Measurements from ENCODE around the gene SINHCAF. TPM values are rescaled to one million over a fixed set of nuclear protein-coding genes. Genes with fewer than 3 reads are reported as not detected.

The SINHCAF gene
- total RNA-seq, 2 donors from 2014 or later: 10.2 to 47.5 TPM

GRCh38 chr12:31317471-31318395 is 8.2 kb downstream of the SINHCAF start:
- no peak for TF ChIP-seq CTCF (IDR thresholded peaks at IDR 0.05)
- Histone ChIP-seq H3K4me3 (peak overlapping the region; percentile 49), H3K27ac (no peak overlapping the region), H3K4me1 (ENCODE audit: control insufficient read depth in 1 of 2, low read depth in 2 of 2) (no peaks in the 10 kb centered on the region), H3K36me3 (no peaks in the 10 kb centered on the region), H3K9me3 (no peaks in the 10 kb centered on the region), H3K27me3 (replicated peaks; ENCODE audit: insufficient read depth) (no peaks in the 10 kb centered on the region)
- ATAC-seq (ENCODE audit: insufficient number of reproducible peaks, low FRiP score, low read depth) (no peak), DNase-seq (ENCODE audit: low spot score) (no peak)

GRCh38 chr12:31316891-31317290 is 9.1 kb downstream of the SINHCAF start:
- no peak for TF ChIP-seq CTCF (IDR thresholded peaks at IDR 0.05)
- Histone ChIP-seq H3K27ac (no peak overlapping the region), H3K4me3 (peak overlapping the region; percentile 49), H3K4me1 (ENCODE audit: control insufficient read depth in 1 of 2, low read depth in 2 of 2) (no peaks in the 10 kb centered on the region), H3K36me3 (no peaks in the 10 kb centered on the region), H3K9me3 (no peaks in the 10 kb centered on the region), H3K27me3 (replicated peaks; ENCODE audit: insufficient read depth) (no peaks in the 10 kb centered on the region)
- ATAC-seq (ENCODE audit: insufficient number of reproducible peaks, low FRiP score, low read depth): no peak
- no peak for DNase-seq (ENCODE audit: low spot score)

GRCh38 chr12:31315784-31316465 is 10.0 kb downstream of the SINHCAF start:
- DNase-seq (ENCODE audit: low spot score) (no peak), ATAC-seq (ENCODE audit: insufficient number of reproducible peaks, low FRiP score, low read depth) (no peak)
- H3K27ac ChIP-seq: no peak overlapping the region
- H3K27me3 ChIP-seq (replicated peaks; ENCODE audit: insufficient read depth): no peaks in the 10 kb centered on the region
- H3K4me1 ChIP-seq (ENCODE audit: control insufficient read depth in 1 of 2, low read depth in 2 of 2): no peaks in the 10 kb centered on the region
- H3K9me3 ChIP-seq: no peaks in the 10 kb centered on the region
- TF ChIP-seq CTCF (IDR thresholded peaks at IDR 0.05): no peak
- H3K4me3 ChIP-seq: no peak overlapping the region
- H3K36me3 ChIP-seq: no peaks in the 10 kb centered on the region

GRCh38 chr12:31315044-31315715 is 10.8 kb downstream of the SINHCAF start:
- DNase-seq (ENCODE audit: low spot score) (no peak), ATAC-seq (ENCODE audit: insufficient number of reproducible peaks, low FRiP score, low read depth) (no peak)
- Histone ChIP-seq H3K4me1 (ENCODE audit: control insufficient read depth in 1 of 2, low read depth in 2 of 2) (no peaks in the 10 kb centered on the region), H3K27ac (no peak overlapping the region), H3K36me3 (no peaks in the 10 kb centered on the region), H3K9me3 (no peaks in the 10 kb centered on the region), H3K27me3 (replicated peaks; ENCODE audit: insufficient read depth) (no peaks in the 10 kb centered on the region), H3K4me3 (no peak overlapping the region)
- TF ChIP-seq CTCF (IDR thresholded peaks at IDR 0.05): no peak

- H3K9me3 ChIP-seq: no peaks in the 10 kb centered on the region
- ATAC-seq (ENCODE audit: insufficient number of reproducible peaks, low FRiP score, low read depth) (no peak), DNase-seq (ENCODE audit: low spot score) (no peak)
- TF ChIP-seq CTCF (IDR thresholded peaks at IDR 0.05): no peak
- no peak overlapping the region for H3K27ac ChIP-seq
- H3K4me3 ChIP-seq: no peak overlapping the region
- H3K27me3 ChIP-seq (replicated peaks; ENCODE audit: insufficient read depth): no peaks in the 10 kb centered on the region
- no peaks in the 10 kb centered on the region for H3K36me3 ChIP-seq
- no peaks in the 10 kb centered on the region for H3K4me1 ChIP-seq (ENCODE audit: control insufficient read depth in 1 of 2, low read depth in 2 of 2)
Measured at GRCh38 chr12:31312431-31312830, 13.5 kb downstream of the SINHCAF start.

All from thoracic aorta (tissue), 2 donors.